ENCODE results near the gene TXNDC9.

DNA sequence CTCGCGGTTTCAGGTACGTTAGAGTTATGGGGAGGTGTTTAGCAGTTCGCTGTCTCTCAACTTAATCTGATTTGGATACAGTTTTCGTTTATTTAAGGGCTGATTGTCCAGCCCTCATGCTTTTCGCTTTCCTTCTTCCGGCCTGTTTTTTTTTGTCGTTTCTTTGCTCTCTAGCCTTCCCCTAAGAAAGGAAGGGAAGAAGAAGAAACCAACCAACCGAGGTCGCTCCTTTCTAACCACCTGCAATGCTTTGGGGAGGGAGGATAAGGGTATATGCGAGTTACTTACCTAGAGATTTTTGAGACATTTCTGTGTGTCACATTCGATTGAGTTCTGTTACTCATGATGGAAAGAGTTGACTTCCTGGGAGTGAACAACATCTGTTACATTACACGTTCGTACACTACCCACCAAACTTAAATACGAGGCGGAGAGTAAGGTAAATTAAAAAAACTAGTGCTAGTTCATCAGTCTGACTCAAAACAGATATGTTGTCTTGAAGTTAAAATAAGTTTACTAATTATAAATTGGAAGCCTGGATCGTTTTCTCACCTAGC, 2.0 kb upstream of the TXNDC9 start:
- TF ChIP-seq CTCF (IDR thresholded peaks at IDR 0.05) (no peak), POLR2A (IDR thresholded peaks at IDR 0.05) (no peak)
